Measurements from ENCODE around the gene SPINT1.

Gene SPINT1

GRCh38 chr15:40873694-40874561 lies 30.1 kb downstream of the SPINT1 start, which contains the start of gene RHOV:
Gene RHOV, minus strand, starts transcription at chr15:40874234. Its CDS starts 95 bp downstream, at chr15:40874139.
- H3K23ac ChIP-seq (ENCODE audit: low read length in 2 of 2), result peak within 1 kb of the TSS in 1 of 2 experiments; percentile 9
- no peak within 1 kb of the TSS for H3K9ac ChIP-seq (ENCODE audit: low read length)
- no peak within 1 kb of the TSS for H3K27ac ChIP-seq (ENCODE audit: low read length, poor library complexity, severe bottlenecking)
- H3K4me2 ChIP-seq (ENCODE audit: low read length, poor library complexity, severe bottlenecking), result peak within 1 kb of the TSS; percentile 84
- H3K18ac ChIP-seq (ENCODE audit: low read depth in 1 of 2, low read length in 2 of 2), result no peak within 1 kb of the TSS
- peak; percentile 56 for DNase-seq
- H3K27me3 ChIP-seq (ENCODE audit: control insufficient read depth in 1 of 2, insufficient read depth in 1 of 2, low read length in 2 of 2), result peaks cover 10 to 38% of the 10 kb centered on the region in 2 experiments
- no peak within 1 kb of the TSS for H2BK120ac ChIP-seq (ENCODE audit: low read depth, low read length)
- H3K36me3 ChIP-seq (ENCODE audit: control insufficient read depth in 1 of 2, insufficient read depth in 2 of 2, low read depth in 1 of 2, low read length in 2 of 2), result no peaks in the 10 kb centered on the region
- H2BK15ac ChIP-seq (ENCODE audit: low read depth, poor library complexity, severe bottlenecking), result no peak within 1 kb of the TSS
- H3K4ac ChIP-seq (ENCODE audit: low read depth in 1 of 2, low read length in 2 of 2), result no peak within 1 kb of the TSS
- no peak within 1 kb of the TSS for H2BK5ac ChIP-seq (ENCODE audit: low read depth, low read length, poor library complexity, severe bottlenecking)
- no peaks in the 10 kb centered on the region for H3K9me3 ChIP-seq (ENCODE audit: control insufficient read depth, low read length)
- H3K4me1 ChIP-seq (ENCODE audit: control insufficient read depth, insufficient read depth, low read depth, low read length), result peaks cover 16% of the 10 kb centered on the region
- WGBS, result 2% methylated on average over 71 of the region's 74 CpGs
- H3K79me1 ChIP-seq (replicated peaks; ENCODE audit: low read length, poor library complexity, severe bottlenecking), result no peaks in the 10 kb centered on the region
- H2AFZ ChIP-seq (ENCODE audit: low read depth, low read length), result peak within 1 kb of the TSS; percentile 60
- no peak within 1 kb of the TSS for H2AK5ac ChIP-seq (ENCODE audit: low read length, severe bottlenecking)
- H4K8ac ChIP-seq (ENCODE audit: low read length), result peak within 1 kb of the TSS; percentile 55
- H4K91ac ChIP-seq (ENCODE audit: low read length), result no peak within 1 kb of the TSS
- no peak within 1 kb of the TSS for H2BK12ac ChIP-seq (ENCODE audit: low read length in 2 of 2)
- peak within 1 kb of the TSS; percentile 59 to 66 for H3K4me3 ChIP-seq (ENCODE audit: insufficient read depth in 1 of 2, low read depth in 1 of 2, low read length in 2 of 2)
- H3K14ac ChIP-seq (ENCODE audit: low read length in 2 of 2), result no peak within 1 kb of the TSS

GRCh38 chr15:40875991-40876730 lies 32.3 kb downstream of the SPINT1 start:
- Histone ChIP-seq H3K36me3 (ENCODE audit: control insufficient read depth in 1 of 2, insufficient read depth in 2 of 2, low read depth in 1 of 2, low read length in 2 of 2) (no peaks in the 10 kb centered on the region), H2BK120ac (ENCODE audit: low read depth, low read length) (no peak overlapping the region), H3K4ac (ENCODE audit: low read depth in 1 of 2, low read length in 2 of 2) (no peak overlapping the region), H4K91ac (ENCODE audit: low read length) (no peak overlapping the region), H3K14ac (ENCODE audit: low read length in 2 of 2) (no peak overlapping the region), H3K4me1 (ENCODE audit: control insufficient read depth, insufficient read depth, low read depth, low read length) (peaks cover 14% of the 10 kb centered on the region), H3K79me1 (replicated peaks; ENCODE audit: low read length, poor library complexity, severe bottlenecking) (no peaks in the 10 kb centered on the region), H3K27me3 (ENCODE audit: control insufficient read depth in 1 of 2, insufficient read depth in 1 of 2, low read length in 2 of 2) (peaks cover 10 to 34% of the 10 kb centered on the region in 2 experiments), H4K8ac (ENCODE audit: low read length) (no peak overlapping the region), H3K27ac (ENCODE audit: low read length, poor library complexity, severe bottlenecking) (no peak overlapping the region), H3K18ac (ENCODE audit: low read depth in 1 of 2, low read length in 2 of 2) (no peak overlapping the region), H3K4me3 (ENCODE audit: insufficient read depth in 1 of 2, low read depth in 1 of 2, low read length in 2 of 2) (no peak overlapping the region), H3K9me3 (ENCODE audit: control insufficient read depth, low read length) (no peaks in the 10 kb centered on the region), H2BK12ac (ENCODE audit: low read length in 2 of 2) (no peak overlapping the region), H2BK5ac (ENCODE audit: low read depth, low read length, poor library complexity, severe bottlenecking) (no peak overlapping the region), H2AFZ (ENCODE audit: low read depth, low read length) (no peak overlapping the region), H3K23ac (ENCODE audit: low read length in 2 of 2) (no peak overlapping the region), H2BK15ac (ENCODE audit: low read depth, poor library complexity, severe bottlenecking) (no peak overlapping the region), H3K4me2 (ENCODE audit: low read length, poor library complexity, severe bottlenecking) (no peak overlapping the region), H3K9ac (ENCODE audit: low read length) (no peak overlapping the region), H2AK5ac (ENCODE audit: low read length, severe bottlenecking) (no peak overlapping the region)
- 91% methylated on average over 6 of the region's 6 CpGs for WGBS
- no peak for DNase-seq

DNA sequence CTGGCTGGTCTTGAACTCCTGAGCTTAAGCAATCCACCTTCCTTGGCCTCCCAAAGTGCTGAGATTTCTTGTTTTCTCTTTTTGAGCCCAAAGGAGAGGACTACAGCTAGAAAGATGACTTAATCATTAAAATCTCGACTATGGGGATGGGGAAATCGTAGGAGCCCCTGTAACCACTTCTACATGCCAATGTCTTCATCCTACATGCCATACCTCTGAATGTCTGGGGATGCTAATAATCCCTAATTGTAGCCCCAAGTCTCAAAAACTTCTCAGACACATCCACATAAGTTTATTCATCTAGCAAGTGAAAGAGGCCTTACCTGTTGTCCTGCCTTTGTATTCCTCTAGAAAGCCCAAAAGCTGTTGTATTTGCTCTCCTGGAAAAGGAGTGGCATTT lies 33.8 kb downstream of the SPINT1 start:
- H2BK15ac ChIP-seq (ENCODE audit: low read depth, poor library complexity, severe bottlenecking), result no peak overlapping the region
- no peak overlapping the region for H2BK120ac ChIP-seq (ENCODE audit: low read depth, low read length)
- no peak overlapping the region for H2AFZ ChIP-seq (ENCODE audit: low read depth, low read length)
- no peaks in the 10 kb centered on the region for H3K9me3 ChIP-seq (ENCODE audit: control insufficient read depth, low read length)
- H3K4me3 ChIP-seq (ENCODE audit: insufficient read depth in 1 of 2, low read depth in 1 of 2, low read length in 2 of 2), result no peak overlapping the region
- H2BK12ac ChIP-seq (ENCODE audit: low read length in 2 of 2), result no peak overlapping the region
- WGBS, result 75% methylated on average over 2 of the region's 2 CpGs
- no peak overlapping the region for H4K8ac ChIP-seq (ENCODE audit: low read length)
- H3K36me3 ChIP-seq (ENCODE audit: control insufficient read depth in 1 of 2, insufficient read depth in 2 of 2, low read depth in 1 of 2, low read length in 2 of 2), result no peaks in the 10 kb centered on the region
- no peak overlapping the region for H2BK5ac ChIP-seq (ENCODE audit: low read depth, low read length, poor library complexity, severe bottlenecking)
- no peak for DNase-seq
- no peak overlapping the region for H2AK5ac ChIP-seq (ENCODE audit: low read length, severe bottlenecking)
- peaks cover 14% of the 10 kb centered on the region for H3K4me1 ChIP-seq (ENCODE audit: control insufficient read depth, insufficient read depth, low read depth, low read length)
- H4K91ac ChIP-seq (ENCODE audit: low read length), result no peak overlapping the region
- H3K4me2 ChIP-seq (ENCODE audit: low read length, poor library complexity, severe bottlenecking), result no peak overlapping the region
- no peak overlapping the region for H3K9ac ChIP-seq (ENCODE audit: low read length)
- H3K4ac ChIP-seq (ENCODE audit: low read depth in 1 of 2, low read length in 2 of 2), result no peak overlapping the region
- H3K79me1 ChIP-seq (replicated peaks; ENCODE audit: low read length, poor library complexity, severe bottlenecking), result no peaks in the 10 kb centered on the region
- H3K27me3 ChIP-seq (ENCODE audit: control insufficient read depth in 1 of 2, insufficient read depth in 1 of 2, low read length in 2 of 2), result peaks cover 9 to 19% of the 10 kb centered on the region in 2 experiments
- no peak overlapping the region for H3K18ac ChIP-seq (ENCODE audit: low read depth in 1 of 2, low read length in 2 of 2)
- no peak overlapping the region for H3K23ac ChIP-seq (ENCODE audit: low read length in 2 of 2)
- H3K14ac ChIP-seq (ENCODE audit: low read length in 2 of 2), result no peak overlapping the region
- no peak overlapping the region for H3K27ac ChIP-seq (ENCODE audit: low read length, poor library complexity, severe bottlenecking)

DNA sequence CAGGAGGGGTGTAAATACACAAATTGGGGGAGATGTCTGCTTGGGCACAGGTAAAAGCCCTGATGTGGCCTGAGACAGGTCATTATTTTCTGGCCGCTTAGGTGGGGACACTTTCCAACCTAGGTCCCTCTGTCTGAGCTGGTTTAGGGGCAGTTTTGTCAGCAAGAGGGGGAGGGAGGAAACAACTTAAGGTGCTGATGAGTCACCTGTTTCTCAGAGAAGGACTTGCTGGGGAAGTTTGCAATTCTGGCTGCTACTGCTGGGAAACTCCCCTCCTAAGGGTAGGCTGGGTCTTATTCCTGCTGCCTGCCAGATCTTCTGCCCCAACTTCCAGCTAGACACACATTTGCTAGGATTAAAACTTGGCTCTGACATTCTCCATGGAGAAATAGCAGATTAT lies 34.9 kb downstream of the SPINT1 start:
- H3K4ac ChIP-seq (ENCODE audit: low read depth in 1 of 2, low read length in 2 of 2), result no peak overlapping the region
- H3K9ac ChIP-seq (ENCODE audit: low read length), result no peak overlapping the region
- H2AK5ac ChIP-seq (ENCODE audit: low read length, severe bottlenecking), result no peak overlapping the region
- no peaks in the 10 kb centered on the region for H3K9me3 ChIP-seq (ENCODE audit: control insufficient read depth, low read length)
- H2BK120ac ChIP-seq (ENCODE audit: low read depth, low read length), result no peak overlapping the region
- 63% methylated on average over 1 of the region's 1 CpG for WGBS
- no peak overlapping the region for H2BK12ac ChIP-seq (ENCODE audit: low read length in 2 of 2)
- H2BK5ac ChIP-seq (ENCODE audit: low read depth, low read length, poor library complexity, severe bottlenecking), result no peak overlapping the region
- H3K4me2 ChIP-seq (ENCODE audit: low read length, poor library complexity, severe bottlenecking), result no peak overlapping the region
- no peak overlapping the region for H3K18ac ChIP-seq (ENCODE audit: low read depth in 1 of 2, low read length in 2 of 2)
- peaks cover 0 to 8% of the 10 kb centered on the region in 2 experiments for H3K27me3 ChIP-seq (ENCODE audit: control insufficient read depth in 1 of 2, insufficient read depth in 1 of 2, low read length in 2 of 2)
- H3K4me1 ChIP-seq (ENCODE audit: control insufficient read depth, insufficient read depth, low read depth, low read length), result peaks cover 7% of the 10 kb centered on the region
- peak overlapping the region in 1 of 2 experiments; percentile 64 for H3K23ac ChIP-seq (ENCODE audit: low read length in 2 of 2)
- no peak overlapping the region for H4K91ac ChIP-seq (ENCODE audit: low read length)
- H3K36me3 ChIP-seq (ENCODE audit: control insufficient read depth in 1 of 2, insufficient read depth in 2 of 2, low read depth in 1 of 2, low read length in 2 of 2), result no peaks in the 10 kb centered on the region
- H3K79me1 ChIP-seq (replicated peaks; ENCODE audit: low read length, poor library complexity, severe bottlenecking), result no peaks in the 10 kb centered on the region
- no peak overlapping the region for H3K27ac ChIP-seq (ENCODE audit: low read length, poor library complexity, severe bottlenecking)
- H3K14ac ChIP-seq (ENCODE audit: low read length in 2 of 2), result no peak overlapping the region
- H4K8ac ChIP-seq (ENCODE audit: low read length), result no peak overlapping the region
- peak; percentile 55 for DNase-seq
- H2BK15ac ChIP-seq (ENCODE audit: low read depth, poor library complexity, severe bottlenecking), result no peak overlapping the region
- no peak overlapping the region for H2AFZ ChIP-seq (ENCODE audit: low read depth, low read length)
- H3K4me3 ChIP-seq (ENCODE audit: insufficient read depth in 1 of 2, low read depth in 1 of 2, low read length in 2 of 2), result no peak overlapping the region

Data from mesenchymal stem cell (in vitro differentiated cells and primary cell).